Peyer's patch (tissue), 4 donors: ENCODE results near the gene CAND2. TPM values are rescaled to one million over a fixed set of nuclear protein-coding genes. Genes with fewer than 3 reads are reported as not detected.

Experiments
- DNase-seq, 3 donors: peaks; one replicate each; pipeline ENCODE4 v3.0.0-alpha.2; 2017 to 2019
- H3K27ac ChIP-seq, 4 donors: fragments of 200-600 bp; sonication (generic); one replicate each; pipeline ENCODE4 v1.5.1; 2016 to 2019
- H3K27me3 ChIP-seq, 2 donors: fragments of 200-600 bp; sonication (generic); one replicate each; pipeline ENCODE4 v1.5.1; 2019
- H3K36me3 ChIP-seq, 3 donors: fragments of 200-600 bp; sonication (generic); one replicate each; pipeline ENCODE4 v1.5.1; 2016 to 2019
- H3K4me1 ChIP-seq, 4 donors: fragments of 200-600 bp; sonication (generic); one replicate each; pipeline ENCODE4 v1.5.1; 2016 to 2019
- H3K4me3 ChIP-seq, 4 donors: fragments of 200-600 bp; sonication (generic); 1 replicate in 3 of 4; 2 replicates in 1 of 4; pipeline ENCODE4 v1.5.1; 2016 to 2019; ENCODE audit warnings: mild to moderate bottlenecking in 1 of 4
- H3K9me3 ChIP-seq, 4 donors: fragments of 200-600 bp; sonication (generic); one replicate each; pipeline ENCODE4 v1.5.1; 2016 to 2019; ENCODE audit warnings: mild to moderate bottlenecking in 1 of 4
- CTCF ChIP-seq, 6 experiments: fragments of 450-650 bp in 4 of 6; fragments of 200-600 bp in 2 of 6; sonication (generic) in 1 of 6; IDR thresholded peaks; one replicate each; pipeline ENCODE4 v1.5.1; 2017 to 2019; ENCODE audit warnings: antibody characterized with exemption in 6 of 6, mild to moderate bottlenecking in 3 of 6, moderate library complexity in 1 of 6
- POLR2A ChIP-seq, 2 donors: fragments of 450-650 bp; IDR thresholded peaks; one replicate each; pipeline ENCODE4 v1.5.1; 2017; ENCODE audit warnings: antibody characterized with exemption in 2 of 2, mild to moderate bottlenecking in 2 of 2, moderate library complexity in 2 of 2
- total RNA-seq, 4 donors: library from RNA; depleted of rRNA; stranded (reverse); fragments of >200 nt; gene quantifications; one replicate each; pipeline ENCODE4 v1.1.0, GENCODE V29; 2016

Gene CAND2
- total RNA-seq: 1 to 10 TPM; 1.4 to 4.1 (median 2.1) TPM

GRCh38 chr3:12796171-12797123, at the start of gene CAND2:
Gene CAND2 (plus strand): TSS chr3:12796680. CDS start chr3:12796721, 41 bp downstream.
- peak in 2 of 3 donors; percentile 44 to 65 for DNase-seq
- Histone ChIP-seq H3K27me3 (no peaks in the 10 kb centered on the region), H3K9me3 (no peaks in the 10 kb centered on the region), H3K4me1 (peaks cover 0 to 9% (median 0%) of the 10 kb centered on the region in 4 donors), H3K27ac (peak within 1 kb of the TSS; percentile 35 to 72 (median 67)), H3K4me3 (peak within 1 kb of the TSS; percentile 51 to 66 (median 63)), H3K36me3 (no peaks in the 10 kb centered on the region)
- TF ChIP-seq CTCF (IDR thresholded peaks at IDR 0.05): no peak
- TF ChIP-seq POLR2A (IDR thresholded peaks at IDR 0.05): no peak

- no peak overlapping the region for H3K27ac ChIP-seq
- peaks cover 0 to 5% (median 0%) of the 10 kb centered on the region in 4 donors for H3K4me1 ChIP-seq
- H3K36me3 ChIP-seq: no peaks in the 10 kb centered on the region
- H3K27me3 ChIP-seq: no peaks in the 10 kb centered on the region
- no peaks in the 10 kb centered on the region for H3K9me3 ChIP-seq
- H3K4me3 ChIP-seq: no peak overlapping the region
- DNase-seq: no peak
- TF ChIP-seq POLR2A (IDR thresholded peaks at IDR 0.05) (no peak), CTCF (IDR thresholded peaks at IDR 0.05) (no peak)
Measured at GRCh38 chr3:12748477-12748876, 48.0 kb upstream of the CAND2 start.

GRCh38 chr3:12750223-12750622, 46.3 kb upstream of the CAND2 start:
- no peak for DNase-seq
- no peaks in the 10 kb centered on the region for H3K27me3 ChIP-seq
- no peak for TF ChIP-seq POLR2A (IDR thresholded peaks at IDR 0.05)
- TF ChIP-seq CTCF (IDR thresholded peaks at IDR 0.05): no peak
- no peak overlapping the region for H3K4me3 ChIP-seq
- no peak overlapping the region for H3K27ac ChIP-seq
- H3K4me1 ChIP-seq: peaks cover 0 to 5% (median 0%) of the 10 kb centered on the region in 4 donors
- no peaks in the 10 kb centered on the region for H3K36me3 ChIP-seq
- H3K9me3 ChIP-seq: no peaks in the 10 kb centered on the region

GRCh38 chr3:12750658-12751071, 45.8 kb upstream of the CAND2 start:
- no peak for DNase-seq
- no peak for TF ChIP-seq POLR2A (IDR thresholded peaks at IDR 0.05)
- no peak for TF ChIP-seq CTCF (IDR thresholded peaks at IDR 0.05)
- H3K27ac ChIP-seq: no peak overlapping the region
- no peak overlapping the region for H3K4me3 ChIP-seq
- peaks cover 0 to 5% (median 0%) of the 10 kb centered on the region in 4 donors for H3K4me1 ChIP-seq
- no peaks in the 10 kb centered on the region for H3K36me3 ChIP-seq
- H3K27me3 ChIP-seq: no peaks in the 10 kb centered on the region
- H3K9me3 ChIP-seq: no peaks in the 10 kb centered on the region

- no peak overlapping the region for H3K4me3 ChIP-seq
- H3K4me1 ChIP-seq: peaks cover 0 to 5% (median 0%) of the 10 kb centered on the region in 4 donors
- H3K9me3 ChIP-seq: no peaks in the 10 kb centered on the region
- H3K36me3 ChIP-seq: no peaks in the 10 kb centered on the region
- no peaks in the 10 kb centered on the region for H3K27me3 ChIP-seq
- TF ChIP-seq POLR2A (IDR thresholded peaks at IDR 0.05): no peak
- TF ChIP-seq CTCF (IDR thresholded peaks at IDR 0.05): no peak
- H3K27ac ChIP-seq: no peak overlapping the region
- DNase-seq: no peak
Measured at GRCh38 chr3:12751571-12751970, 44.9 kb upstream of the CAND2 start.
